DND-41 (cell line): ENCODE results near the gene RBMS1.

ENCODE experiments used
- ATAC-seq: fragments of 200-7000 bp; cut with Tn5 transposase; 3 replicates; pipeline ENCODE4 v1.9.1; 2021; ENCODE audit warnings: low read depth; ENCODE audit not compliant: insufficient read depth
- DNase-seq: peaks from one replicate; pipeline ENCODE4 v3.0.0-alpha.2; 2020
- H2AFZ ChIP-seq: 2 replicates; pipeline ENCODE4 v1.6.0; 2012; ENCODE audit warnings: low read depth, low read length
- H3K27ac ChIP-seq: 2 replicates; pipeline ENCODE4 v1.5.1; 2012; ENCODE audit warnings: low read length, inconsistent platforms
- H3K27me3 ChIP-seq: fragments of 200-600 bp; sonication (generic); 2 replicates; pipeline ENCODE4 v1.6.0; 2012; ENCODE audit warnings: low read length, mild to moderate bottlenecking, inconsistent platforms; ENCODE audit not compliant: insufficient read depth, poor library complexity
- H3K36me3 ChIP-seq: 2 replicates; pipeline ENCODE4 v1.5.1; 2012; ENCODE audit warnings: low read length, inconsistent platforms; ENCODE audit not compliant: insufficient read depth
- H3K4me1 ChIP-seq: 2 replicates; pipeline ENCODE4 v1.5.1; 2012; ENCODE audit warnings: mild to moderate bottlenecking, low read length; ENCODE audit not compliant: insufficient read depth
- H3K4me2 ChIP-seq: 2 replicates; pipeline ENCODE4 v1.6.0; 2012; ENCODE audit warnings: mild to moderate bottlenecking, moderate library complexity, low read length, inconsistent platforms; ENCODE audit not compliant: insufficient read depth
- H3K4me3 ChIP-seq, 2 experiments: fragments of 200-600 bp in 1 of 2; shearing (Covaris generic) in 1 of 2; 2 replicates each; pipeline ENCODE4 v1.5.1; 2012 to 2016; ENCODE audit warnings: inconsistent platforms in 2 of 2, low read length in 2 of 2, mild to moderate bottlenecking in 2 of 2, low read depth in 1 of 2, moderate library complexity in 1 of 2
- H3K79me2 ChIP-seq: 2 replicates; pipeline ENCODE4 v1.6.0; 2012; ENCODE audit warnings: low read length, inconsistent platforms; ENCODE audit not compliant: insufficient read depth
- H3K9ac ChIP-seq: 2 replicates; pipeline ENCODE4 v1.6.0; 2012; ENCODE audit warnings: low read depth, mild to moderate bottlenecking, inconsistent platforms, low read length, moderate library complexity
- H3K9me3 ChIP-seq: 2 replicates; pipeline ENCODE4 v1.5.1; 2012; ENCODE audit warnings: low read length, moderate library complexity, mild to moderate bottlenecking, inconsistent platforms; ENCODE audit not compliant: insufficient read depth, severe bottlenecking
- H4K20me1 ChIP-seq: 2 replicates; pipeline ENCODE4 v1.6.0; 2012; ENCODE audit warnings: low read length; ENCODE audit not compliant: insufficient read depth
- EZH2 ChIP-seq: IDR thresholded peaks from 3 replicates; pipeline ENCODE4 v1.6.1; 2012; ENCODE audit warnings: borderline replicate concordance, low read depth, mild to moderate bottlenecking, moderate library complexity, low read length, inconsistent platforms; ENCODE audit not compliant: severe bottlenecking
- TF ChIP-seq, protein P1 (sequence below): IDR thresholded peaks from 2 replicates; pipeline ENCODE4 v1.5.1; 2012; ENCODE audit warnings: borderline replicate concordance, low read length, moderate library complexity, mild to moderate bottlenecking; ENCODE audit not compliant: poor library complexity, severe bottlenecking; ENCODE audit errors: extremely low read depth

Gene RBMS1

DNA sequence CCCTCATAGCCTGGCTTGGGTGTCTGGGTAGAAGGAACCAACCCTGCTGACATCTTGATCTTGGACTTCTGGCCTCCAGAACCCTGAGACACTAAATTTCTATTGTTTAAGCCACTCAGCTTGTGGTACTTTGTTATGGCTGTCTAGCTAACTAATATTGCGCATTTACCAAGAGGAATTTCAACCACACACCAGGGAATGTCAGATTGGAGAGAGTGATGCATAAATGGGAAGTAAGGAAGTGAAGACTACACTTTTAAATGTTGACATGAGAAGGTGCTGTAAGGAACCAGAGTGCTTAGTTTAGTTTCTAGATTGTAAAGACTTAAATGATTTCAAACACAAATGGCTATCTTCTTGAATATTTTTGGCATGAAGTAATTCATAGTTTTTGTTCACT lies 194.6 kb downstream of the RBMS1 start:
- H3K79me2 ChIP-seq: no peaks in the 10 kb centered on the region
- DNase-seq (no peak), ATAC-seq (no peak)
- no peaks in the 10 kb centered on the region for H4K20me1 ChIP-seq
- no peak overlapping the region for H2AFZ ChIP-seq
- no peak overlapping the region for H3K4me3 ChIP-seq
- no peak overlapping the region for H3K4me2 ChIP-seq
- TF ChIP-seq, protein P1, sequence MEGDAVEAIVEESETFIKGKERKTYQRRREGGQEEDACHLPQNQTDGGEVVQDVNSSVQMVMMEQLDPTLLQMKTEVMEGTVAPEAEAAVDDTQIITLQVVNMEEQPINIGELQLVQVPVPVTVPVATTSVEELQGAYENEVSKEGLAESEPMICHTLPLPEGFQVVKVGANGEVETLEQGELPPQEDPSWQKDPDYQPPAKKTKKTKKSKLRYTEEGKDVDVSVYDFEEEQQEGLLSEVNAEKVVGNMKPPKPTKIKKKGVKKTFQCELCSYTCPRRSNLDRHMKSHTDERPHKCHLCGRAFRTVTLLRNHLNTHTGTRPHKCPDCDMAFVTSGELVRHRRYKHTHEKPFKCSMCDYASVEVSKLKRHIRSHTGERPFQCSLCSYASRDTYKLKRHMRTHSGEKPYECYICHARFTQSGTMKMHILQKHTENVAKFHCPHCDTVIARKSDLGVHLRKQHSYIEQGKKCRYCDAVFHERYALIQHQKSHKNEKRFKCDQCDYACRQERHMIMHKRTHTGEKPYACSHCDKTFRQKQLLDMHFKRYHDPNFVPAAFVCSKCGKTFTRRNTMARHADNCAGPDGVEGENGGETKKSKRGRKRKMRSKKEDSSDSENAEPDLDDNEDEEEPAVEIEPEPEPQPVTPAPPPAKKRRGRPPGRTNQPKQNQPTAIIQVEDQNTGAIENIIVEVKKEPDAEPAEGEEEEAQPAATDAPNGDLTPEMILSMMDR: no peak
- TF ChIP-seq EZH2: no peak
- H3K27ac ChIP-seq: no peak overlapping the region
- no peak overlapping the region for H3K9ac ChIP-seq
- peaks cover 31% of the 10 kb centered on the region for H3K4me1 ChIP-seq
- no peaks in the 10 kb centered on the region for H3K27me3 ChIP-seq
- H3K36me3 ChIP-seq: peaks cover 64% of the 10 kb centered on the region
- no peaks in the 10 kb centered on the region for H3K9me3 ChIP-seq

DNA sequence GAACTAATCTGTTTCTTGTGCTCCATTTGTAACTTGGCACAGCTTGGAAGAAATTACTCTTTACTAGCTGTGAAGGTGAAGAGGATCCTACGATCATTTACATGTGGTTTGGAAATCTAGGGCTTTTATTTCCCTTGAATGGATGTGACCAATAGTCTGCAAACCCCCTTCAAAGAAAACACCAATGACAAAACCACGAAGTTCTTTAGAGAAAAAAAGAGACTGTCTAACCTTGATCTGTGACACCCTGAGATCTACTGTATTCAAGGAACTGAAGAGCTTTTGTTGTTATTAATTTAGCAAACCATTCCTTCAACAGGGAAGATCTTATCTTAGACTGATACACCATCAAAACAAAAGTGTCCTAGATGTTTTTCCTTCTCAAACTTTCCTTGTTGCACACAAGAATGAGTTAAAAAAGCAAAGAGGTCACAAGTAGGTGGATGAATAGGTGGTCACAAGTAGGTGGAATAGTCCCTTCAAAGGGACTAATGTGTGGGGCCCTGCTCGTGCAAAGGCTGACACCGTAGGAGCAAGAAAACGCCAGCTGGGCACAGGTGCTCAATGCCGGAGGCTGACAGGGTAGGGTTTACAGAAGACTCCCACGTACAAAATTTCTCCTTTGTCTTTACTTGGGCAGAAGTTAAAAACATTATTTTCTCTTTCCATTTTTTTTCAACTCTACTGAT lies 197.9 kb downstream of the RBMS1 start:
- Histone ChIP-seq H2AFZ (no peak overlapping the region), H3K4me3 (no peak overlapping the region), H3K27ac (no peak overlapping the region), H3K9me3 (no peaks in the 10 kb centered on the region), H3K9ac (no peak overlapping the region), H3K4me1 (peaks cover 31% of the 10 kb centered on the region), H3K4me2 (no peak overlapping the region), H3K79me2 (no peaks in the 10 kb centered on the region), H3K27me3 (no peaks in the 10 kb centered on the region), H4K20me1 (no peaks in the 10 kb centered on the region), H3K36me3 (peaks cover 64% of the 10 kb centered on the region)
- peak; percentile 85 for ATAC-seq
- DNase-seq: peak; percentile 14
- no peak for TF ChIP-seq EZH2
- TF ChIP-seq, protein P1: no peak

DNA sequence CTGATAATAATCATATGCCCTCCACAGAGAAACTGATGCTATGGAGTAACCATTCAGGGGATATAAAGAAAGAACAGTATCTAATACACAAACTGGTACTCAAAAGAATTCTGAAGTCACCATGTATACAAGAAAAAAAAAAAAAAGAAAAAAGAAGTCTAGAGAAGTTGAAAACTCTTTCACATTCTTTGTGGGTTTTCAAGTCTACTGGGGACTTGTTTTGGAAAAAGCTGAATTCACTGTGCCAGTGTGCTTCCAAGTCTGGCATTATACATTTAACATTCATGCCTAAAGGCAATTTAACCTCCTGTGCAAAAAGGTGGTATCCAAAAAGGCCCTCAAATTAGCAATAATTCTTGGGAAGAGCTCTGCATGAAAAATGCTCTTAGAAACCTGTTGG lies 198.7 kb downstream of the RBMS1 start:
- TF ChIP-seq EZH2: no peak
- TF ChIP-seq, protein P1: no peak
- Histone ChIP-seq H3K4me2 (no peak overlapping the region), H3K27me3 (no peaks in the 10 kb centered on the region), H3K9ac (no peak overlapping the region), H4K20me1 (no peaks in the 10 kb centered on the region), H3K36me3 (peaks cover 57% of the 10 kb centered on the region), H3K9me3 (no peaks in the 10 kb centered on the region), H2AFZ (no peak overlapping the region), H3K27ac (no peak overlapping the region), H3K79me2 (no peaks in the 10 kb centered on the region), H3K4me3 (no peak overlapping the region), H3K4me1 (peaks cover 31% of the 10 kb centered on the region)
- ATAC-seq (no peak), DNase-seq (no peak)

DNA sequence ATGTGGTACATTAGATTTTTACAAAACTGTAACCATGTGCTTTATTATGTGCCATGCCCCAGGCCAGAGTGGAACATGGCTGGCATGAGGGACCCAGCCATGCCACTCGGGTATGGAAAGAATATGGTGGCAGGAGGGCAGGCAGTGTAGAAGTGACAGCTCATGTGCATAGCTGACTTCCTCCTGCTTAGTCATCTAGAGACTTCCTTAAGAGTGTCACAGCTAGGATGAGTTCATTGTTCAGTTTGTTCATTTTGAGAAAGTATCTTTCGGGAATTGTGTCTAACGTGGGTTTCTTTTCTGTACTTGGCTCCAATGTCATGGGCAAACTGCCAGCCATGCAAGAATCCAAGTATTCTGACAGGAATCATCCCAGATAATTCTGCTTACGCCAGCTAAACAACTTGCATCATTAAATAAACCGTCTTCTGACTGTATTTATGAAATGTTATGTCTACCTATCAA lies 199.2 kb downstream of the RBMS1 start:
- Histone ChIP-seq H3K27me3 (no peaks in the 10 kb centered on the region), H3K9me3 (no peaks in the 10 kb centered on the region), H3K79me2 (no peaks in the 10 kb centered on the region), H3K27ac (no peak overlapping the region), H3K4me1 (peaks cover 31% of the 10 kb centered on the region), H3K9ac (no peak overlapping the region), H4K20me1 (no peaks in the 10 kb centered on the region), H3K36me3 (peaks cover 52% of the 10 kb centered on the region), H3K4me3 (no peak overlapping the region), H3K4me2 (no peak overlapping the region), H2AFZ (no peak overlapping the region)
- ATAC-seq (no peak), DNase-seq (no peak)
- TF ChIP-seq, protein P1: no peak
- TF ChIP-seq EZH2: no peak
